Effector memory CD4-positive, alpha-beta T cell (primary cell): ENCODE measurements around the gene TICRR.

ENCODE experiments used
- DNase-seq, 3 donors: peaks; one replicate each; pipeline ENCODE4 v3.0.0-alpha.2; 2020
- H3K27ac ChIP-seq: 2 replicates; pipeline ENCODE4 v1.7.0; 2013; ENCODE audit warnings: mild to moderate bottlenecking, low read length, moderate library complexity; ENCODE audit not compliant: insufficient read depth, poor library complexity, severe bottlenecking
- H3K27me3 ChIP-seq: replicated peaks from 2 replicates; pipeline ENCODE4 v1.7.0; 2013; ENCODE audit warnings: mild to moderate bottlenecking, low read length; ENCODE audit not compliant: insufficient read depth, control insufficient read depth, poor library complexity, severe bottlenecking
- H3K36me3 ChIP-seq: 2 replicates; pipeline ENCODE4 v1.7.0; 2013; ENCODE audit warnings: mild to moderate bottlenecking, low read length, moderate library complexity; ENCODE audit not compliant: control insufficient read depth, insufficient read depth
- H3K4me1 ChIP-seq: 2 replicates; pipeline ENCODE4 v1.7.0; 2013; ENCODE audit warnings: low read length, mild to moderate bottlenecking; ENCODE audit not compliant: control insufficient read depth, insufficient read depth, poor library complexity, severe bottlenecking
- H3K4me3 ChIP-seq: 2 replicates; pipeline ENCODE4 v1.7.0; 2013; ENCODE audit warnings: low read length, low read depth, mild to moderate bottlenecking; ENCODE audit not compliant: insufficient read depth, poor library complexity, severe bottlenecking
- H3K9me3 ChIP-seq: 2 replicates; pipeline ENCODE4 v1.7.0; 2013; ENCODE audit warnings: mild to moderate bottlenecking, low read length, moderate library complexity; ENCODE audit not compliant: control insufficient read depth

TICRR gene

DNA sequence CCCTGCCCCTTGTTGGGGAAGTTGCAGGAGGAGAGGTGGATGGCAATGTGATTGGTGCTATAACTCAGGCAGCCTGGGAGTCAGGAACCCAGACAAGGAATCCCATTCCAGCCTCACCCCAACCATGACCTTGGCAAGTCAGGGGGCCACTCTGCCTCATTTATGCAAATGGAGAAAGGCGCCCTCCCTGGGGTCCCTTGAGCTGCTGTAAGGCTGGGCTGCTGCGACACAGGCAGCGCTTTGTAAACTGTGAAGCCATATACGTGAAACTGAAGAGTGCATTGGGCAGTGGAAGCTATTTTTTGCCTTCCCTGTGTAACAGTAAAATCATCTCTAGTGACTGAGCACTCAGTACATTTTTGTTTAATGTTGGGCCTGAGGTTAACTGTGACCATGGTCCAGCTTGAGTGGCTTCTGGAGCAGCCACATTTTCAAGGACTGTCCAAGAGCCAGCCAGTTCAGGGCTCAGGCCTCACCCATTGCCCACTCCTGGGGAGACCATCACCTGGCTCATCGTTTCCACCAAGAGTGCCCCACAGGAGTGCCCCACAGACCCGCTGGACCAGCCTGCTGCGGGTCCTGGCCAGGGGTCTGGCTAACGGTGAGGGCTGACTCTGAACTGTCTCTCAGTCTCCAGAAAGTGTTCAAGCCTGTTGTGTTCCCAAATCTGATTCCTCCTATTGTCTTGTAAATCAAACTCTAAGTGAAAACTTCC, 52.1 kb downstream of the TICRR start:
- no peaks in the 10 kb centered on the region for H3K27me3 ChIP-seq
- H3K4me1 ChIP-seq, result no peaks in the 10 kb centered on the region
- no peaks in the 10 kb centered on the region for H3K9me3 ChIP-seq
- no peaks in the 10 kb centered on the region for H3K36me3 ChIP-seq
- no peak overlapping the region for H3K27ac ChIP-seq
- no peak overlapping the region for H3K4me3 ChIP-seq
- DNase-seq, result no peak

- Histone ChIP-seq H3K27ac (no peak overlapping the region), H3K4me1 (no peaks in the 10 kb centered on the region), H3K36me3 (no peaks in the 10 kb centered on the region), H3K27me3 (no peaks in the 10 kb centered on the region), H3K4me3 (no peak overlapping the region), H3K9me3 (no peaks in the 10 kb centered on the region)
- no peak for DNase-seq
These were observed 53.0 kb downstream of the TICRR start for GRCh38 chr15:89628301-89628700.

DNA sequence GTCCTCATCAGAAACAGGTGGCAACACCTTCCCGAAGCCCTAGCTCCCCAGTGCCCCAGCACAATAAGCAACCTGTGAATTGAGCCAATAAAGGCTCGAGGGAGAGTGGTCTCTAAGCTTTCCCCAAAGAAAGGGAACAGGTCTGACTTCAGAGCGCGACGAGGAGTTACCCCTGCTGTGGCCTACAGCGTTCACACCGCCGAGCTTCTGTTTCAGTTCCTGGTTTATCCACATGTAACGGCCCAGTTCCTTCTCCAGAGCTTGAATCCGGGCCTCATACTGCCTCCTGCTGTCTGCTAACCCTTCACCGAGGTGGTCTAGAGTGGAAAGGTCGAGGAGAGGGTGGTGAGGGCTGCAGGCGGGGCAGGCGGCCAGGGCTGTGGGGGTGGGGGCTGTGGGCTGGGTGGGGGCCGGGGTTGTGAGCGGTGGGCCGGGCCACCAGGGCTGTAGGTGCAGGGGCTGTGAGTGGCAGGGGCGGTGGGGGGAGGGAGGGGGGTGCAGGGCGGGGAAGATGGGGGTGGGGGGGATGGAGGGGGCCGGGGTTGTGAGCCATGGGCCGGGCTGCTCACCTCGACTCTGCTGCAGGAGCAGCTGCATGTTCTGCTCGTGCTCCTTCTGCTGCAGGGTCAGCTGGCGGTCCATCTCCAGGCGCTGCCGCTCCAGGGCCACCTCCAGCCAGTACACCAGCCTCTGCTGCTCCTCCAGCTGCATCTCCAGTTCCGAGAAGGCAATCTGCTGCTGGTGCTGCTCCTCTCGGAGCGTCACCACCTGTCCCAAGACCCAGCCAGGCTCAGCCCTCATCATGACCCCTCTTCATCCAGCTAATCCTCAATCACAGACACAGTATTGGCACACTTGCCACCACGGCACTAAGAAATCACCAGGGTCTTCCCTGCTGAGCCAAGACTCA, 53.8 kb downstream of the TICRR start:
- Histone ChIP-seq H3K27me3 (no peaks in the 10 kb centered on the region), H3K4me3 (no peak overlapping the region), H3K4me1 (no peaks in the 10 kb centered on the region), H3K9me3 (no peaks in the 10 kb centered on the region), H3K27ac (no peak overlapping the region), H3K36me3 (no peaks in the 10 kb centered on the region)
- DNase-seq, result no peak

DNA sequence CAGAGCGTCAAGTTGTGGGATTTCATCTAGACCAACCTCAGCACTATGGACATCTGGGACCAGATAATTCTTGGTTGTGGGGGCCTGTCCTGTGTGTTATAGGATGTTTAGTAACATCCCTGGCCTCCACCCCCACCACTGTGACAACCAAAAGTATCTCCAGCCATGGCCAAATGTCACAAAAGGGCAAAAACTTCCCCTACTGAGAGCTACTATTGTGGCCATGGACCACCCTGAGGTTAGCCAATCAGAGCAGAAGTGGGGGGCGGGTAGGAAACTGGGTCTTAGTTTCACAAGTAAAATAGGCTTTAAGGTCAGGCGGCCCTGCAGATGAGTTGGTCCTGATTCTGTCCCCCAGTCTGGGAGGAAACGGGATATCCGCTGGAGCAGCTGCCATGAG, 54.6 kb downstream of the TICRR start:
- H3K27me3 ChIP-seq, result no peaks in the 10 kb centered on the region
- H3K9me3 ChIP-seq, result no peaks in the 10 kb centered on the region
- H3K36me3 ChIP-seq, result no peaks in the 10 kb centered on the region
- H3K27ac ChIP-seq, result no peak overlapping the region
- no peak overlapping the region for H3K4me3 ChIP-seq
- no peak for DNase-seq
- no peaks in the 10 kb centered on the region for H3K4me1 ChIP-seq

GRCh38 chr15:89630260-89630659, 55.0 kb downstream of the TICRR start:
- H3K36me3 ChIP-seq, result no peaks in the 10 kb centered on the region
- H3K27ac ChIP-seq, result no peak overlapping the region
- H3K9me3 ChIP-seq, result no peaks in the 10 kb centered on the region
- DNase-seq, result no peak
- no peaks in the 10 kb centered on the region for H3K4me1 ChIP-seq
- no peak overlapping the region for H3K4me3 ChIP-seq
- no peaks in the 10 kb centered on the region for H3K27me3 ChIP-seq

GRCh38 chr15:89630974-89631901, 56.0 kb downstream of the TICRR start:
- Histone ChIP-seq H3K4me3 (no peak overlapping the region), H3K36me3 (no peaks in the 10 kb centered on the region), H3K27ac (no peak overlapping the region), H3K9me3 (no peaks in the 10 kb centered on the region), H3K27me3 (no peaks in the 10 kb centered on the region), H3K4me1 (no peaks in the 10 kb centered on the region)
- no peak for DNase-seq

GRCh38 chr15:89631902-89632264, 56.6 kb downstream of the TICRR start:
- Histone ChIP-seq H3K36me3 (no peaks in the 10 kb centered on the region), H3K4me3 (no peak overlapping the region), H3K27ac (no peak overlapping the region), H3K27me3 (no peaks in the 10 kb centered on the region), H3K4me1 (no peaks in the 10 kb centered on the region), H3K9me3 (no peaks in the 10 kb centered on the region)
- no peak for DNase-seq

DNA sequence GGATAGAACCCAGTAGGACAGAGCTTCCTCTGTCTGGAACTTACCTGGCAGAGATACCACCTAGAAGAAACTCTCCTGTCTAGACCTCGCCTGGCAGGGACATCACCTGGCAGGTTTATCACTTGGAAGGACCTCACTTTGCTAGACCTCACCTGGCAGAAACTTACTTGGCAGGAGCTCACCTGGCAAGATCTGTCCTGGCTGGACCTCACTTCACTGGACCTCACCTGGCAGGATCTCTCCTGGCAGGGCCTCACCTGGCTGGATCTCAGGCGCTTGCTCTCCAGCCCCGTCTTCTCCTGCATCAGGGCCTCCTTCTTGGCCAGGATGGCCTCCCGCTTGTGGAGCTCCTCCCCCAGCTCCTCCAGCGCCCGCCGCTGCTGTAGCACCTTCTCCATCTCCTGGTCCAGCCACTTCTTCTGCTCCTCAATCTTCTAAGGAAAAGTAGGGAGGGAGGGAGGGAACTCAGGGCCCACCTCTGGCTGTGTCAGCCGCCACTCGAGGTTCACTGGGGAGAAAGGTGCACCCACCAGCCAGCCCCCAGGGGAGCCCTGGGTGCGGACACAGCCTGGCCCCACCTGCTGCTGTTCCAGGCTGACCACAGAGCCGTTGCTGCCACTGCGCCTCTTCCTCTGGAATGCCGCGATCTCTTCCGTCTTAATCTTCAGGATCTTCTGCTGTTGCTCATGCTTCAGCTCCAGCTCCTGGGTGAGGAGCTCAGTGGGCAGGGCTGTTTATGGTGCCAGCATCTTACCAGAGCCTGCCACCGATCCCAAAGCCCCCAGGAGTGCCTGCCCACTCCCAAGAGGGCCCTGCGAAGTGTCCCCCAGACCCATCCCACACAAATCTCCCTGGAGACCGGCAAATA, 57.5 kb downstream of the TICRR start:
- DNase-seq, result no peak
- Histone ChIP-seq H3K36me3 (no peaks in the 10 kb centered on the region), H3K9me3 (no peaks in the 10 kb centered on the region), H3K4me1 (no peaks in the 10 kb centered on the region), H3K27ac (no peak overlapping the region), H3K4me3 (no peak overlapping the region), H3K27me3 (no peaks in the 10 kb centered on the region)

DNA sequence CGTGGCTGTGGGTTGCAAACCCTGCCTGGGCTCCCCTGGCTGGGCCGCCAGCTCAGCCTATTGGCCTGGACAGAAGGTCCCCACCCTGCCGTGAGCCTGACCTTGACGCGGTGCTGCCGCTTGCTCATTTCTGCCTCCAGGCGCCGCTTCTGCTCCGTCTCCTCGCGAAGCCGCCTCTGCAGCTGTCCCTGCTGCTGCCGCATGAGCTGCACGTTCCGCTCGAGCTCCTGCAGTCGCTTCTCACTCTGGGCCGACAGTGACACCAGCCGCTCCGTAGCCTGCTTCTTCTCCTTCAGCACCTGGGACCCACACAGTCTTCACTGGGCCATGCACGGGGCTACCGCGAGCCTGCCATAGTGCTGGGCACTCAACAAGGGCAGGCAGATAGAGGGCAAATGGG, 58.3 kb downstream of the TICRR start:
- H3K27ac ChIP-seq, result no peak overlapping the region
- H3K4me3 ChIP-seq, result no peak overlapping the region
- no peaks in the 10 kb centered on the region for H3K27me3 ChIP-seq
- no peaks in the 10 kb centered on the region for H3K9me3 ChIP-seq
- no peak for DNase-seq
- H3K4me1 ChIP-seq, result no peaks in the 10 kb centered on the region
- H3K36me3 ChIP-seq, result no peaks in the 10 kb centered on the region
